ENCODE data around the gene MGAT3.

MGAT3 gene

GRCh38 chr22:39449708-39450107 lies 7.1 kb upstream of the MGAT3 start:
- no peak for DNase-seq

- no peak for DNase-seq
Measured at GRCh38 chr22:39450258-39450955, 6.4 kb upstream of the MGAT3 start.

- no peak for DNase-seq
Measured at GRCh38 chr22:39452740-39453040, 4.1 kb upstream of the MGAT3 start.

GRCh38 chr22:39453765-39454378 lies 2.9 kb upstream of the MGAT3 start:
- no peak for DNase-seq

GRCh38 chr22:39454385-39454871 lies 2.4 kb upstream of the MGAT3 start:
- no peak for DNase-seq

GRCh38 chr22:39457198-39457555 lies 365 bp downstream of the MGAT3 start:
- DNase-seq = no peak

- DNase-seq = peak in 34 of 56 donors; percentile 20 to 77 (median 45)
Measured at GRCh38 chr22:39457556-39458443, 988 bp downstream of the MGAT3 start.

GRCh38 chr22:39458444-39459083 lies 1.8 kb downstream of the MGAT3 start:
- no peak for DNase-seq

GRCh38 chr22:39459681-39460080 lies 2.9 kb downstream of the MGAT3 start:
- no peak for DNase-seq

GRCh38 chr22:39462443-39463221 lies 5.8 kb downstream of the MGAT3 start:
- peak in 8 of 56 donors; percentile 18 to 55 (median 38) for DNase-seq

GRCh38 chr22:39463277-39463676 lies 6.5 kb downstream of the MGAT3 start:
- DNase-seq = no peak

- peak in 49 of 56 donors; percentile 21 to 87 (median 63) for DNase-seq
Measured at GRCh38 chr22:39463931-39464390, 7.1 kb downstream of the MGAT3 start.

GRCh38 chr22:39466228-39467006 lies 9.6 kb downstream of the MGAT3 start:
- DNase-seq = peak in 2 of 56 donors; percentile 33 to 42

GRCh38 chr22:39467390-39467895 lies 10.6 kb downstream of the MGAT3 start:
- peak in 1 of 56 donors; percentile 14 for DNase-seq

- peak in 2 of 56 donors; percentile 32 to 60 for DNase-seq
Measured at GRCh38 chr22:39468487-39469325, 11.9 kb downstream of the MGAT3 start.

GRCh38 chr22:39469326-39469680 lies 12.5 kb downstream of the MGAT3 start:
- DNase-seq = peak in 3 of 56 donors; percentile 53 to 62 (median 54)

GRCh38 chr22:39469681-39470450 lies 13.1 kb downstream of the MGAT3 start:
- DNase-seq = peak in 53 of 56 donors; percentile 23 to 94 (median 80)

Measured in nucleus accumbens (tissue), 56 donors.